Fibroblast of mammary gland (primary cell): ENCODE data around the gene APBB2.

ENCODE experiments used
- DNase-seq: peaks from one replicate; pipeline ENCODE4 v3.0.0-alpha.2; 2010; ENCODE audit warnings: low read depth
- H3K4me3 ChIP-seq: 2 replicates; pipeline ENCODE4 v1.5.1; 2011; ENCODE audit warnings: low read depth, mild to moderate bottlenecking, low read length, moderate library complexity; ENCODE audit not compliant: control insufficient read depth
- CTCF ChIP-seq: conservative IDR thresholded peaks from 2 replicates; pipeline ENCODE4 v1.5.1; 2011; ENCODE audit warnings: low read depth, low read length, inconsistent platforms; ENCODE audit not compliant: control insufficient read depth, insufficient read depth

Gene APBB2

DNA sequence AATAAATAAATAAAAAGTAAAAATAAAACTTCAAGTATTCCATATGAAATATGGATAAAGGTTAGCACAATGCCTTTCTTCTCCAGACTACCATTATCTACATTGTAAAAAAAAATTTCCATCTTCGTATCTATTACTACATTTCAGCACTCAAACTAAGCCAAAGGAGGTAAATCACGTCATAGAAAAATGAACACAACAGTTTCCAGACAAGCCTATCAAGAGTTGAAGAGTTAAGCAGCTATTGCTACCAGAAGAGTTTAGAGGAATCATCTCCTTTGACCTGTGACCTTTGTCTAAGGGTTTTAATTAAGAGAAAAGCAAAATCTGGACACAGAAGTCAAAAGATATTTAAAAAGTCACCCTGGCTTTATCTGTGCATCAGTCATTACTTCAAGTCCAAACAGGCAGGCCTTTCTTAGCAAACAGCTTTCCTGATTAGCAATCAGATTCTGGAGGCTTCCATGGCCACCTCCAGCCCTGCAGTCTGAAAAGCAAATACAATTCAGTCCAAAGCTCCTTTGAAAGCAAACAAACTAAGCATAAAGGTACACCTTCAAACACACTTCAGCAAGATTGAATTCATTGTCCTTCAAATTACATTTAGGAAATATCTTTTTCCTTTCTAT lies 82.2 kb downstream of the APBB2 start:
- no peak for DNase-seq
- no peak overlapping the region for H3K4me3 ChIP-seq
- no peak for TF ChIP-seq CTCF

- no peak for DNase-seq
- no peak for TF ChIP-seq CTCF
- no peak overlapping the region for H3K4me3 ChIP-seq
These were observed 84.4 kb downstream of the APBB2 start for GRCh38 chr4:41129936-41130440.

GRCh38 chr4:41129128-41129754 lies 85.1 kb downstream of the APBB2 start:
- no peak overlapping the region for H3K4me3 ChIP-seq
- no peak for DNase-seq
- TF ChIP-seq CTCF = no peak

- H3K4me3 ChIP-seq = no peak overlapping the region
- DNase-seq = no peak
- TF ChIP-seq CTCF = no peak
These were observed 88.6 kb downstream of the APBB2 start for GRCh38 chr4:41125558-41126311.

- TF ChIP-seq CTCF = no peak
- DNase-seq = no peak
These were observed 89.3 kb downstream of the APBB2 start for GRCh38 chr4:41124916-41125548.

GRCh38 chr4:41122775-41123174 lies 91.6 kb downstream of the APBB2 start:
- no peak for DNase-seq
- H3K4me3 ChIP-seq = no peak overlapping the region
- TF ChIP-seq CTCF = no peak

More at GRCh38 chr4:41124916-41125548, 89.3 kb downstream of the APBB2 start:
- H3K4me3 ChIP-seq = no peak overlapping the region
